Upper lobe of left lung (tissue), 4 donors: ENCODE results near the gene KRTAP10-2.

Experiments used
- EP300 ChIP-seq, 4 donors: sonication (generic); formaldehyde crosslinking; IDR thresholded peaks; one replicate each; pipeline ENCODE4 v1.5.1; 2017; ENCODE audit warnings: antibody characterized with exemption in 4 of 4, control low read depth in 2 of 4
- POLR2A ChIP-seq, 4 donors: fragments of 450-650 bp; IDR thresholded peaks; one replicate each; pipeline ENCODE4 v1.5.1; 2016 to 2017; ENCODE audit warnings: antibody characterized with exemption in 4 of 4, mild to moderate bottlenecking in 2 of 4
- TF ChIP-seq, protein P1 (sequence below), 6 experiments: fragments of 450-650 bp in 4 of 6; fragments of 200-600 bp in 2 of 6; sonication (generic) in 2 of 6; IDR thresholded peaks; one replicate each; pipeline ENCODE4 v1.5.1; 2016 to 2019; ENCODE audit warnings: antibody characterized with exemption in 6 of 6

GRCh38 chr21:44518686-44519085, 32.6 kb downstream of the KRTAP10-2 start:
- TF ChIP-seq POLR2A (IDR thresholded peaks at IDR 0.05) (no peak), EP300 (IDR thresholded peaks at IDR 0.05) (no peak)
- TF ChIP-seq, protein P1, sequence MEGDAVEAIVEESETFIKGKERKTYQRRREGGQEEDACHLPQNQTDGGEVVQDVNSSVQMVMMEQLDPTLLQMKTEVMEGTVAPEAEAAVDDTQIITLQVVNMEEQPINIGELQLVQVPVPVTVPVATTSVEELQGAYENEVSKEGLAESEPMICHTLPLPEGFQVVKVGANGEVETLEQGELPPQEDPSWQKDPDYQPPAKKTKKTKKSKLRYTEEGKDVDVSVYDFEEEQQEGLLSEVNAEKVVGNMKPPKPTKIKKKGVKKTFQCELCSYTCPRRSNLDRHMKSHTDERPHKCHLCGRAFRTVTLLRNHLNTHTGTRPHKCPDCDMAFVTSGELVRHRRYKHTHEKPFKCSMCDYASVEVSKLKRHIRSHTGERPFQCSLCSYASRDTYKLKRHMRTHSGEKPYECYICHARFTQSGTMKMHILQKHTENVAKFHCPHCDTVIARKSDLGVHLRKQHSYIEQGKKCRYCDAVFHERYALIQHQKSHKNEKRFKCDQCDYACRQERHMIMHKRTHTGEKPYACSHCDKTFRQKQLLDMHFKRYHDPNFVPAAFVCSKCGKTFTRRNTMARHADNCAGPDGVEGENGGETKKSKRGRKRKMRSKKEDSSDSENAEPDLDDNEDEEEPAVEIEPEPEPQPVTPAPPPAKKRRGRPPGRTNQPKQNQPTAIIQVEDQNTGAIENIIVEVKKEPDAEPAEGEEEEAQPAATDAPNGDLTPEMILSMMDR (IDR thresholded peaks at IDR 0.05), result no peak
